Renal pelvis (tissue), 12 donors: ENCODE measurements around the gene FASTKD3. TPM values are rescaled to one million over a fixed set of nuclear protein-coding genes. Genes with fewer than 3 reads are reported as not detected.
"Not testable (repeated sequence)": the region's sequence is repeated elsewhere in the genome, so short reads cannot be mapped to it uniquely, and the experiment has no call there.

Experiments
- DNase-seq: peaks from one replicate; pipeline ENCODE4 v3.0.0-alpha.2; 2013
- long read RNA-seq, 16 experiments: transcript quantifications; one replicate each; lab custom pipeline, GENCODE V29; 2026
- polyA plus RNA-seq, 3 donors: library from polyadenylated mRNA; unstranded; fragments of 120-200 nt; gene quantifications; one replicate each; pipeline ENCODE4 v1.2.1, GENCODE V29; 2013; ENCODE audit not compliant: insufficient read length in 3 of 3

Gene FASTKD3
- polyA plus RNA-seq = 10 to 100 TPM; 20.7 to 28.6 (median 27.7) TPM
- long read RNA-seq, donor 1, partial matches to known transcripts = 0 of 3 reads
- long read RNA-seq, donor 1, other reads (novel, unspliced or antisense) = 0 of 3 reads
- long read RNA-seq, donor 2, partial matches to known transcripts = 0 of 2 reads
- long read RNA-seq, donor 2, other reads (novel, unspliced or antisense) = 0 of 2 reads
- long read RNA-seq, donor 3, partial matches to known transcripts = 5 of 14 reads
- long read RNA-seq, donor 3, other reads (novel, unspliced or antisense) = 0 of 14 reads
- long read RNA-seq, donor 4, partial matches to known transcripts = 33 of 38 reads
- long read RNA-seq, donor 4, other reads (novel, unspliced or antisense) = 0 of 38 reads
- long read RNA-seq, donor 5 = 0 reads
- long read RNA-seq, donor 6, partial matches to known transcripts = 0 of 4 reads
- long read RNA-seq, donor 6, other reads (novel, unspliced or antisense) = 0 of 4 reads
- long read RNA-seq, donor 7, partial matches to known transcripts = 0 of 5 reads
- long read RNA-seq, donor 7, other reads (novel, unspliced or antisense) = 0 of 5 reads
- long read RNA-seq, donor 8 = 0 reads
- long read RNA-seq, donor 9, partial matches to known transcripts = 0 of 3 reads
- long read RNA-seq, donor 9, other reads (novel, unspliced or antisense) = 0 of 3 reads
- long read RNA-seq, donor 10, partial matches to known transcripts = 0 of 3 reads
- long read RNA-seq, donor 10, other reads (novel, unspliced or antisense) = 0 of 3 reads
- long read RNA-seq, donor 11, partial matches to known transcripts = 0 of 3 reads
- long read RNA-seq, donor 11, other reads (novel, unspliced or antisense) = 0 of 3 reads
- long read RNA-seq, donor 12, partial matches to known transcripts = 5 of 11 reads
- long read RNA-seq, donor 12, other reads (novel, unspliced or antisense) = 0 of 11 reads
- long read RNA-seq, donor 13 = 0 reads
- long read RNA-seq, donor 14, partial matches to known transcripts = 41 of 48 reads
- long read RNA-seq, donor 14, other reads (novel, unspliced or antisense) = 5 of 48 reads
- long read RNA-seq, donor 15, partial matches to known transcripts = 0 of 4 reads
- long read RNA-seq, donor 15, other reads (novel, unspliced or antisense) = 0 of 4 reads
- long read RNA-seq, donor 16, partial matches to known transcripts = 0 of 7 reads
- long read RNA-seq, donor 16, other reads (novel, unspliced or antisense) = 0 of 7 reads

- DNase-seq = peak; percentile 92
These were observed at the start of gene FASTKD3, which contains the start of gene MTRR for GRCh38 chr5:7868773-7869473. FASTKD3 (minus strand) TSS chr5:7869031; CDS start chr5:7868083, 948 bp downstream. MTRR (plus strand) TSS chr5:7869148; CDS start chr5:7870795, 1,647 bp downstream.

- DNase-seq = no peak
These were observed 48.6 kb upstream of the FASTKD3 start for GRCh38 chr5:7917130-7918123.

GRCh38 chr5:7916171-7916804 is 47.5 kb upstream of the FASTKD3 start:
- peak; percentile 30 for DNase-seq

GRCh38 chr5:7911429-7911771 is 42.6 kb upstream of the FASTKD3 start:
- not testable (repeated sequence) for DNase-seq

GRCh38 chr5:7910738-7911428 is 42.1 kb upstream of the FASTKD3 start:
- no peak for DNase-seq

GRCh38 chr5:7908317-7908716 is 39.5 kb upstream of the FASTKD3 start:
- DNase-seq = no peak

- no peak for DNase-seq
These were observed 38.8 kb upstream of the FASTKD3 start for GRCh38 chr5:7907612-7908011.

- no peak for DNase-seq
These were observed 35.3 kb upstream of the FASTKD3 start for GRCh38 chr5:7904170-7904569.

- DNase-seq = no peak
These were observed 34.1 kb upstream of the FASTKD3 start for GRCh38 chr5:7902666-7903625.

GRCh38 chr5:7902201-7902600 is 33.4 kb upstream of the FASTKD3 start:
- no peak for DNase-seq

- peak; percentile 4 for DNase-seq
These were observed 28.3 kb upstream of the FASTKD3 start for GRCh38 chr5:7897014-7897600.

GRCh38 chr5:7894860-7895259 is 26.0 kb upstream of the FASTKD3 start:
- DNase-seq = no peak

- no peak for DNase-seq
These were observed 25.6 kb upstream of the FASTKD3 start for GRCh38 chr5:7894439-7894838.

GRCh38 chr5:7888901-7889300 is 20.1 kb upstream of the FASTKD3 start:
- no peak for DNase-seq

- DNase-seq = peak; percentile 37
These were observed 18.1 kb upstream of the FASTKD3 start for GRCh38 chr5:7886849-7887475.

- DNase-seq = no peak
These were observed 15.8 kb upstream of the FASTKD3 start for GRCh38 chr5:7884491-7885267.
